ENCODE measurements around the gene ZBTB26.

DNA sequence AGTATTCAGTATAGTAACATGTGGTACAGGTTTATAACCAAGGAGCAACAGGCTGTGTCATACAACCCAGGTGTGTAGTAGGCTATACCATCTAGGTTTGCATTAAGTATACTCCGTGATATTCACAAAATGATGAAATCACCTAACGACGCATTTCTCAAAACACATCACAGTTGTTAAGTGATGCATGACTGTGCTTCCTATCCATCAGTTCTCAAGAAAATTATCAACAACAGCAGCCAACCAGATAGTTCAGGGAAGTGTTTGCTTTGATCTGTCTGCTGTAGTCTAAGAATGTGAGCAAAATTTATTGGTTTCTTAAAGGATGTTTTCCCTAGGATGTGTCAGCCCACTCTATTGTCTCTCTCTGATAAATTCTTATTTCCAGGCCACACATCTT is 7.4 kb downstream of the ZBTB26 start:
- TF ChIP-seq, protein P1, sequence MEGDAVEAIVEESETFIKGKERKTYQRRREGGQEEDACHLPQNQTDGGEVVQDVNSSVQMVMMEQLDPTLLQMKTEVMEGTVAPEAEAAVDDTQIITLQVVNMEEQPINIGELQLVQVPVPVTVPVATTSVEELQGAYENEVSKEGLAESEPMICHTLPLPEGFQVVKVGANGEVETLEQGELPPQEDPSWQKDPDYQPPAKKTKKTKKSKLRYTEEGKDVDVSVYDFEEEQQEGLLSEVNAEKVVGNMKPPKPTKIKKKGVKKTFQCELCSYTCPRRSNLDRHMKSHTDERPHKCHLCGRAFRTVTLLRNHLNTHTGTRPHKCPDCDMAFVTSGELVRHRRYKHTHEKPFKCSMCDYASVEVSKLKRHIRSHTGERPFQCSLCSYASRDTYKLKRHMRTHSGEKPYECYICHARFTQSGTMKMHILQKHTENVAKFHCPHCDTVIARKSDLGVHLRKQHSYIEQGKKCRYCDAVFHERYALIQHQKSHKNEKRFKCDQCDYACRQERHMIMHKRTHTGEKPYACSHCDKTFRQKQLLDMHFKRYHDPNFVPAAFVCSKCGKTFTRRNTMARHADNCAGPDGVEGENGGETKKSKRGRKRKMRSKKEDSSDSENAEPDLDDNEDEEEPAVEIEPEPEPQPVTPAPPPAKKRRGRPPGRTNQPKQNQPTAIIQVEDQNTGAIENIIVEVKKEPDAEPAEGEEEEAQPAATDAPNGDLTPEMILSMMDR (IDR thresholded peaks at IDR 0.05): no peak
- TF ChIP-seq POLR2AphosphoS5 (IDR thresholded peaks at IDR 0.05) (no peak), POLR2A (IDR thresholded peaks at IDR 0.05) (no peak), EP300 (IDR thresholded peaks at IDR 0.05) (no peak)

All from suprapubic skin (tissue), 4 donors.